Hematopoietic multipotent progenitor cell (in vitro differentiated cells): ENCODE measurements around the gene BRF1. TPM values are rescaled to one million over a fixed set of nuclear protein-coding genes. Genes with fewer than 3 reads are reported as not detected.
"Not testable (repeated sequence)": the region's sequence is repeated elsewhere in the genome, so short reads cannot be mapped to it uniquely, and the experiment has no call there.

Source experiments
- DNase-seq, 3 donors: peaks; one replicate each; pipeline ENCODE4 v3.0.0-alpha.2; 2011 to 2015; ENCODE audit warnings: low read depth in 2 of 3, low spot score in 2 of 3
- total RNA-seq: library from RNA; depleted of rRNA; stranded (reverse); fragments of >200 nt; gene quantifications from one replicate; pipeline ENCODE4 v1.2.3, GENCODE V29; 2012

BRF1 gene
- total RNA-seq, 1 donor: 125 TPM

GRCh38 chr14:105333613-105334364 lies 33.0 kb upstream of the BRF1 start:
- DNase-seq: no peak

GRCh38 chr14:105333020-105333490 lies 32.3 kb upstream of the BRF1 start:
- no peak for DNase-seq

GRCh38 chr14:105332350-105332874 lies 31.6 kb upstream of the BRF1 start:
- DNase-seq: no peak

- no peak for DNase-seq
Measured at GRCh38 chr14:105331575-105332349, 31.0 kb upstream of the BRF1 start.

- DNase-seq: no peak
Measured at GRCh38 chr14:105330491-105330895, 29.7 kb upstream of the BRF1 start.

- no peak for DNase-seq
Measured at GRCh38 chr14:105329411-105330150, 28.8 kb upstream of the BRF1 start.

GRCh38 chr14:105328678-105329390 lies 28.0 kb upstream of the BRF1 start:
- no peak for DNase-seq

GRCh38 chr14:105328070-105328677 lies 27.4 kb upstream of the BRF1 start:
- no peak for DNase-seq

- DNase-seq: not testable (repeated sequence)
Measured at GRCh38 chr14:105327695-105328045, 26.9 kb upstream of the BRF1 start.

- DNase-seq: no peak
Measured at GRCh38 chr14:105326891-105327694, 26.3 kb upstream of the BRF1 start.

- DNase-seq: no peak
Measured at GRCh38 chr14:105326568-105326867, 25.7 kb upstream of the BRF1 start.

- no peak for DNase-seq
Measured at GRCh38 chr14:105325716-105326567, 25.1 kb upstream of the BRF1 start.

- DNase-seq: no peak
Measured at GRCh38 chr14:105325303-105325702, 24.5 kb upstream of the BRF1 start.

- no peak for DNase-seq
Measured at GRCh38 chr14:105324871-105325270, 24.1 kb upstream of the BRF1 start.

GRCh38 chr14:105324080-105324778 lies 23.4 kb upstream of the BRF1 start:
- DNase-seq: no peak

GRCh38 chr14:105323663-105324062 lies 22.9 kb upstream of the BRF1 start:
- DNase-seq: no peak

GRCh38 chr14:105322791-105323556 lies 22.2 kb upstream of the BRF1 start:
- no peak for DNase-seq
